NB4 (cell line): Measurements from ENCODE around the gene CYP2A13.

Experiments used
- CTCF ChIP-seq: IDR thresholded peaks from one replicate; pipeline ENCODE4 v1.5.1; 2012; ENCODE audit warnings: low read depth, low read length
- MAX ChIP-seq: IDR thresholded peaks from 2 replicates; pipeline ENCODE4 v1.6.1; 2011; ENCODE audit warnings: low read depth, low read length
- POLR2A ChIP-seq: IDR thresholded peaks from 2 replicates; pipeline ENCODE4 v1.6.1; 2011; ENCODE audit warnings: mild to moderate bottlenecking; ENCODE audit not compliant: insufficient read length; ENCODE audit errors: extremely low read depth

GRCh38 chr19:41133260-41133659, 45.0 kb downstream of the CYP2A13 start:
- TF ChIP-seq CTCF (no peak), MAX (no peak), POLR2A (no peak)
